OCI-M2 (cell line): ENCODE measurements around the gene WWOX.
"Not testable (repeated sequence)": the region's sequence is repeated elsewhere in the genome, so short reads cannot be mapped to it uniquely, and the experiment has no call there.

Experiments used
- DNase-seq: peaks from one replicate; lab custom pipeline; 2025; ENCODE audit not compliant: unreplicated experiment; lab: John Stamatoyannopoulos, UW

The WWOX gene

DNA sequence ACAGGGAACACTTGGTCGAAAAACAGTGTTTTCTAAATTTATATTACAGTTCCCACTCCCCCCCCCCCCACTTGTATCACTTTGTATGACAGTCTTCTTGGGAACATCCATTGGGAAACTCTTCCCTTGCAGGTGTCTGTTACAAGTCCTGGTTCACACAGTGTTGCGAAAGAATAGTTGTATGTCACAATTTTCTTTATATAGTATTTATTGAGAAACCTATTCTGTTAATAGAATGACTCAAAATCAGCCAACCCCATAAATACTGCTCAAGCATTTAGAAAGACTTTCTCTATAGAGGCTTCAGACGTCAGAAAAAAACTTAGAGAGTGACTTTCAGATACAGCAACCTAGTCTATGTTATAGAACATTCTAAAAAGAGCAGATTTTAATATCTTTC lies 414.4 kb downstream of the WWOX start:
- DNase-seq, result no peak

DNA sequence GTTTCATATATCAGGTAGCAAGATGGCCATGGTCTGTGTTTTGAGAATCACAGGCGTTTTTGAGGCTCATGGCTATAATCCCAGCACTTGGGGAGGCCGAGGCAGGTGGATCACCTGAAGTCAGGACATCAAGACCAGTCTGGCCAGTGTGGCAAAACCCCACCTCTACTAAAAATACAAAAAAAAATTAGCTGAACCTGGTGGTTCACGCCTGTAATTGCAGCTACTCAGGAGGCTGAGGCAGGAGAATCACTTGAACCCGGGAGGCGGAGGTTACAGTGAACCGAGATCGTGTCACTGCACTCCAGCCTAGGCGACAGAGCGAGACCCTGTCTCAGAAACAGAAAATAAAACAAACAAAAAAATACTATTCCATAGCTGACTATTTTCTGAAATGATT lies 415.4 kb downstream of the WWOX start:
- not testable (repeated sequence) for DNase-seq

DNA sequence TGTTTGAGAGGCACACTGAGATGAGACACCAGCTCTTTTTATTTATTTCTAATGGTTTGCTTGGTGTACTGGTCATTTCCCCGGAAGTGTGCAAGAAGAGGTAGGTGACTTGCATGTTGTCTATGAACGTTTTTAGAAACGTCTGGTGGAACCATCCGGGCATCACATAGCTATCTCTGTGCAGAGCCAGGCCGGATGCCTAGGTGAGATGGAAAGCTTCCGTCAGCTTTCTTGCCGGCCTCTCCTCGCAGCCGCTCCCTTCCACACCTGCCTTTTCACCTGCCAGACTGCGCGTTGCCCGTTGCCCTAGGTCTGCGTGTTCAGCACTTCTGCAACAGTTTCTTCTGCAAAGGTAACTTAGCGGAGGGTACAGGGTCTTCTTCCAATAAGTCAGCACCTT lies 416.0 kb downstream of the WWOX start:
- DNase-seq, result no peak

DNA sequence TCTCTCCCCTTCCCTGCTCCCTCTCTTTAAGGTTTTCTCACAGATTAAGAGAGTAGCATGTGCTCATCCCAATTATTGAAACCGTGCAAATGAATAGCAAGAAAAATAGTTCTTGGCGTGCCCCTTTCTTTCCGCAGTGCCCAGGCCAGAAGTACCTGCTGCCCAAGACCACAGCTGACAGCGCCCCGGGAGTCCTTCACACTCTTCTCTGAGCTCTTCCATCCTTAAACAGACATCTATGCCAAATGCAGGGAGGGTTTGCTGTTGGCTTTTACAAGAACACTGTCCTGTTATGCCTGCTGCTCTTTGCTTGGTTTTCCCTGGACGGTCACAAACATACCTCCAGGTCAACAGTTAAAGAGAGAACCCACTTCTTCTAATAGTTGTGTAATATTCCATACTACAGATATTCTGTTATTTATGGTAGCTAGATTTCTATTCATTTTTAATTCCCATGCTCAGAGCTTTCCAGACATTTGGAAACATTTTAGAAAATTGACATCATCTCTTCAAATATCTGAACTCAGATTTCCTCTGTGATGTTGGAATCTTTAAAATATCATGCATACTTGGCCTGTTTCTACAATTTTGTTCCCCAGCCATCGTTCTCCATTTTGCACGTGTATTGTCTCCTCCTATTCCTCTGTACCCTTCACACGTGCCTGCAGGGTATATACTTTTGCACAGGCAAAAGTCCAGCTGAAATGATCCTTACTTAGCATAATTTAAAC lies 416.7 kb downstream of the WWOX start:
- DNase-seq, result no peak

DNA sequence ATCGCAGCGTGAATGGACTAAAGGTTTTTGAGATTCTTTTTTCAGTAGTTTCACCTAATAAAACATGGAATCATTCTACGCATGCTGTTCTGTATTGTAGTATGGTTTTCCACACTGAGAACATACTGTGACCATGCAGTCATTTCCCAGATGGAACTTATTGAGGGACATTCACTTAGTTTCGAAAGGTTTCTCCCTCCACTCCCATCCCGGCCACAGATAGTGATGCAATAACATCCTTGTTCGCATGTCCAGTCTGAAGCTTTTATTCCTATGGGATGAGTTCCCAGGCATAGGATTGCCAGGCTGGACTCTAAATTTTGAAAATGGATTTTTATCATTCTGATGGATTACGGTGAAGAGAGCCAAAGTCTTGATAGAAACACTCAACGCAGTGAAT lies 420.4 kb downstream of the WWOX start:
- DNase-seq, result no peak

DNA sequence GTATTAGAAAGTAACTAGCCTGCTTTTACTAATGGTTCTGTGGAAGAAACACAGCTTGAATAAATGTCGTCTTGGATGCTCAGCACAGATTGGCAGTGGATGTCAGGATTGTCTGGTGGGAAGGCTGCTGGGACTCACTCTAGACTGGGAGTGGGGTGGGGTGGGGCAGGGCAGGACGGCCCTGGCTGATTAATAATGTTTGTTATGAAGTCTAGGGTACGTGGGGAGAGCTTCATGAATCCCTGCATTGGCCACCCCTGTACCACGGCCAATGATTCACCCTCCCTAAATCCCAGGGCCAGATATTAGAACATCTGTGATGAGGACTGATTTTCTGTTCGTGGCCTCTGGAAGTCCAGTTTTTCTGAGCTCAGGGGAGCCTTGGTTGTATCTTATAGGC lies 421.0 kb downstream of the WWOX start:
- DNase-seq, result no peak

DNA sequence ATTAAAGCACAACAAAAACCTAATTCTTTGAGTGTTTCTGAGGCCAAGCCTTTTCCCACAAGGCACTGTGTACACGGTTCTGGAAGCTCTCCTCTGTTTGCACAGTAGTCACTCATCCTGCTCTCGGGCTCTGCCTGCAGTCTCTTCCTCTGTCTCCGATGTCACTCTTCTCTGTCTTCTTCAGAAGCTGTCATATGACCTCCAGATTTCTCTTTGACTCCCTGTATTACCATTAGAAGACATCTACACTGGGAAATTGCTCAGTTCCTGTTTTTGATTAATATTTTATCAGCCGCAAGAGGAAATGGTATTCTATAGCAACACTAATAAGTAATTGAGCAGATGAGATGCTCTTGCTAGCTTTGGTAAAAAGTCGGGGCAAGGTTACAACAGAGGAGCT lies 422.9 kb downstream of the WWOX start:
- DNase-seq, result no peak

DNA sequence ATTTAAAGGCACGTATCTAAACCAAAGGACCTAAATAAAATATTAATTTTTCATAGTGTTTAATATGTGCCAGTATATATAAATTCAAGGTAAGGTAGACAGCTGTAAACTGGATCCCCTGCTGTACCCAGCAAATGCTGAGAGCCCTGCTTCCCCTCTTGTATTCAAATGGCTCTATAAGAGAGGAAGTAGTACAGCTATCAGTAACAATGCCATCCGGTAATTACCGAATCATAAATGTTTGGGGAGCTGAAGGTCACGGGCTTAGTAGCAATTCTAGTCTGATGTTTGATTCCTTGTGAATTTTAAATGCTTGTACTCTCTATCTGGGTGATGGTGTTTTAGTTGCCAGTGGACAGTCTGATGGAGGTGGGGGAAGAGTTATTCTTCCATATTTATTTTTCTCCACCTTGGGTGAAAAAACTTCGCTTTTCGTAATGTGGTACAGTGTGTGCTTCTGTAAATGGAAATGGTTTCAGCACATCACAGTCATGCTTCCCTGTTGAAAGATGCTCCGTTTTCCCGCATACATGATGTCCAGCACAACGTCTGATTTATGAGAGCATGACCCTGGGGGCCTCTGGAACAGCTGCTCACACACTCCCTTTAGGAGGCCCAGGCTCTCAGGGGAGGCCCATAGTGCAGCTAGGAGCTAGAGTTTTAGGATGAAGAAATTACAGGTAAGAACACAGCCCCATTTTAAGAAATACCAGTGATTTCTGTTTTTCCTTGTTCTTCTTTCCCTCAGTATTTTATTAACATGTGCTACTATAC lies 423.9 kb downstream of the WWOX start:
- no peak for DNase-seq

DNA sequence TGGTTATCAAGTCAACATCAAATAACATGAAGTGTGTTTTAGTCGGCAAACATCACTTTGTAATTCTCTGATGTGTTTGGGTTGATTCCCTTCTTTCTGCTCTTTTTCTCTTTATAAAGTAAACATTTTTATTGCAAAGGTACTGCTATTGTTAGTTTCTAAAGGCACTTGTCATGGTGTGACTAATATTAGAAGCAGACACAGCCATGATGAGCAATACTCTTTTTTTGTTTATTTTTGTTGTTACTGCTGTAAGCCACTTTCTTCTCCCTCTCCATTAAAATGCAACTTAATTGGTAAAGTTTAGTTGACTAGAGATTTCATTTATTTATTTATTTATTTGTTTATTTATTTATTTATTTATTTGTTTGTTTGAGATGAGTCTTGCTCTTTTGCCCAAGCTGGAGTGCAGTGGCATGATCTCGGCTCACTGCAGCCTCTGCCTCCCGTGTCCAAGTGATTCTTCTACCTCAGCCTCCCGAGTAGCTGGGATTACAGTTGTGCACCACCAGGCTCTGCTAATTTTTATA lies 424.7 kb downstream of the WWOX start:
- DNase-seq, result no peak

DNA sequence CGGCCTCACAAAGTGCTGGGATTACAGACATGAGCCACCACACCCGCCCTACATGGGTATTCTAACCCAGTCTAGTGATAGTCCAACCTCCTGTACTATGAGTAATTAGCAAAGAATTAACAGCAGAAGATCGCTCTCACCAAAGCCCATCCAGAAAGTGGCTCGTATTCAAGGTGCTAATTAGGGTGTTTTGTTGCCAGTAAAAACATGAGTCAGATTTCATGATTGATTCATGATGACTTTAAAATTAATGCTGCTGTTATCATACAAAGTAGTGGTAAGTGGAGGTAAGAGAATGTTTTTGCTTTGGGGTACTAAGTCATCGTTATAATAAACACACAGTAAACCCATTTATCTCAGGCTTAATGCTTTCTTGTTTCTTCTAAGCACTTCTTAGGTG lies 428.8 kb downstream of the WWOX start:
- DNase-seq, result no peak

DNA sequence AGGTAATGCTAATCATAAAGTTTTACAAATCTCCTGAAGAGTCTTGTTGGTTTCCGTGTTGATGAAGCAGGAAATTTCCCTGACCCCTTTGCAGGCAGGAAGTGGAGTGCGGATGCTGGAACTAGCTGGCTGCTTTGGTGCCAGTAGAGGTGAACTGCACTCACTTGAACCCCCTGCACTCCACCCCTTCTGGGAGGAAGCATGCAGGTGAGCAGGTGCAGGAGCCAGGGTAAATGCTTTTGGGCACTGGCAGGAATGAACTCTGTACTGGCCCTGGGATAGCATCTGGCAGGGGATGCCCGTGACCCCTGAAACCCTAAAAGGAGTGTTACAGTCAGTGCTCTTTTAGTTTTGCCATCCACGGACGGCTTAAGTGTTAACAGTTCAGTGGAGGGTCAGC lies 430.4 kb downstream of the WWOX start:
- DNase-seq, result no peak

DNA sequence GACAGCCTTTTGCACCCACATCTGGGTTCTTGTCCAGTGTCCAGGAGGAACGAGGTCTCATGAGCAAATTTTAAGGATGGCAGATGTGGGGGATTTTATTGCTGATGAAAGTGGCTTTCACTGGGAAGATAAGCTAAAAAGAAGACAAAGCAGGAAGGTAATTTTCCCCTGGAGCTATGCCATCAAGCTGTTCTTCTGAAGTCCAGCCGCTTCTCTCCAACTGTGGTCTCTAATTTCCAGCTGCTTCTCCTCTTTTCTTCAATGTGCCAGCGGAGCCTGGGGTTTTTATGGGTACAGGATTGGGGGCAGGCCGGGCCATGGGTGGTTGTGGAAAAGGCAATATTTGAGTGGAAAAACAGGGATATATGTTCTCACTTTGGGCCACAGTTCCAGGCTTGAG lies 430.8 kb downstream of the WWOX start:
- no peak for DNase-seq

DNA sequence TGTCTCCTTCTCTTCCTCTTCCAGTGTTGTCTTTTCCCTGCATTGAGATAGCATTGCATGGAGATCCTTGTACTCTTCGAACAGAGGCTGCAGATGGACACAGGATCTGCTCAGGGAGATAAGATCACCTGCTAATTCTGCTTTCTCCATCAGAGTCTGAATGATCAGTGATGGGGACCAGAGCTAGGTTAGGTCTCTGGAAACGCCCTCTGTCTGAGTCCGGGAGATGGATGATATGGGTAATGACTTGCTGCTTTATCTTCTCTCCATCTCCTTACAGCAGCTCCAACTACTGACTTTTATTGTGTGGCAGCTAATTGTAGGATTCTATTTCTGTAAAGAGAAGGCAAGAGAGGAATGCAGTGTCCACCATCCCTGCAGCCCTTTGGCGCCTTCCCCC lies 435.6 kb downstream of the WWOX start:
- DNase-seq, result no peak

DNA sequence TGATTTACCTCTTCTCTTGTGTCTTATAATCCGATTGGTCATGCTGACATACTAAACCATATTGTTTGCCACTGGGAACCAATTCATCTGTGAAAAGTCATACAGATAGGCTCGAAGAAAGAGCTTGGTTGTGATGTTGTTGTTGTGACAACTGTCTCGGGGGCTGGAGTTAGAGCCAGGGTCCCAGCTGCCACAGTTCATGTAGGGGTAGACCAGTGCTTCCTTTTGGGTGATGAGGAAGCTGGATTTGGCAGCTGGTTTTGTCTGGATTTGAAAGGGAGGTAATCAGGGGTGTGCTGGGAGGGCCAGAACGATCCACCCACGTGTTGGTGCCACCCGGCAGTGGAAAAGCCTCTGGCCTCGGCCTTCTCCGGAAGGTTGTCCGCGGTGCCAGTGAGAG lies 438.1 kb downstream of the WWOX start:
- no peak for DNase-seq

DNA sequence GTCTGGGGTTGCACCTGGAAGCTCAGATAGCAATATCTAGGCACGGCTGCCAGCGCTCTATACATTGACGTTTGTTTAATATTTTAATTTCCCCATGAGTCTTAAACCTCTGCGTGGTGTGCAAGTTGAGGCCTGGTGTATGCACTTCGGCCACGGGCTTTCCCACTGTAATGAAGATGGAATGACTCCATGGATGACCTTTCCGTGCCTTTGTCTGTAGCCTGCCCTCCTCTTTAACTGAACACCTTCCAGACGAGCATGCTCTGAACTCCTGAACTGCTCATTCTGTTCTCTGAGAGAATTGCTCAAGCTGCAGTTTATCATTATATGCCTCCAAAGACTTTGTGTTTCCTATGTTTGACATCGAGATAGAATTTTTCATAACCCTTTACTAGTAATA lies 438.8 kb downstream of the WWOX start:
- no peak for DNase-seq

DNA sequence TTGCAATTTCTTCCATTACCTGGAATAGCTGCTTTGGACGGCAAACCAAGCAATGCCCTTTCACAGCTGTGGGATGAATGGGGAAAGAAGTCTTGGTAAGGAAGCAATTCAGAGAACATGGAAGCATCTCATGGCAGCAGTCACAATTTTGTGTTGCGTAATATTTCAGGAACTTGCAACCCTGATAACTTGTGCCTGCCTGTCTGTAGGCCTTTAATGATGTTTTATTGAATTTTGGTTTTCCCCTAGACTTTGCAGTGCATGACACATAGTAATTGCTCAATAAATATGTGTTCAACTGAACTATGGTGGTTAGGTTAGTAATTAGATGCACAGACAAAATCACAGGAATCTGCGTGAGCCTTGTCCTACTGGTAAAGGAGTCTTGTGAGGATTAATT lies 439.5 kb downstream of the WWOX start:
- DNase-seq, result no peak

DNA sequence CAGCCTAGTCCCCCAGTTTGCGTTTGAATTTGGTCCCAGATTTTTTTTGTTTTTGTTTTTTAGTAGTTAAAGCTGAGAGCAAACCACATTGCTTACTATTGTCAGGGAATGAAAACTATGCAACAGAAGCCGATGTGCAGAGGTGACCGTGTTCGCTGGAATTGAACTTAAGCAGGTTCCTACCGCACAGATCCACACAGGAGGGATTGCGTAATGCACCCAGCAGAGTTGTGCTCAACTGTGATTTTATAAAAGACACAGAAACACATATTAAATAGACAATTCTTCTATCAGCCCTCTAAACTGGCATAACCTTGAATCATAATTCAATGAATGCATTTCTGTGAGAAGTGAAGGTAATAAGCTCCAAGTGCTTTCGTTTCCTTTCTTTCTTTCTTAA lies 443.0 kb downstream of the WWOX start:
- DNase-seq, result no peak

DNA sequence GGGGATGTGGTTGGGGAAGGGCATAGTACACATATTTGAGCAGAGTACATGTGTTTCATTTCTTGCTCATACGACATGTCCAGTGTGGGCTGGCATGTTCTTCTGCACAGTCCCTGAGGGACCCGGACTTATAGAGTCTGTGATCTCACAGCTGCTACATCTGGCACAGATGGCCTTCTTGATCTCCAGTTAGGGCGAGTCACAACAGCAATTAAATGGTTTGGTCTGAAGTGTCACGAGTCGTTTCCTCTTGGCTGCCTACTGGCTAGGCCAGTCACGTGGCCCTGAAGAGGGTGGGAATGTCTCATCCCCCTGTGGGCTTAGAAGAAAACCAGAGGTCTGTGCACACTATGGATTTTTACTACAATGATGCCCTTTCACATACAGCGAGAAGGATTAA lies 443.6 kb downstream of the WWOX start:
- no peak for DNase-seq

DNA sequence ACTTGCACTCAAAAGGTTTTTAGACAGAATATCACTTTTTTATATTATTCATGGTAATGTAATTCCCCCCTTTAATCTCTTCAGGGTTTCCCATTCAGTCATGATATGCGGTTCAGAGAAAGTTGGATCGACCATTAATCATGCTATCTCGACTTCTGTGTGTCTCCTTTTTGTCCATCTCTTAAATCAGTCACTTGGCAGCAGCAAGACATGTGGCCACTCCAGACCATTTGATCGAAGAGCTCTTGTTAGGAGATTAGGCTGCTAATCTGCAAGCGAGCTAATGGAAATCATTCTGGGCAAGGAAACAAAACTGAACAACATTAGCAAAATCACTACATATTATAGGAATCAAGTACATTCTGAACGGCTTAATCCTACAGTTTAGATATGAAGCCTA lies 449.9 kb downstream of the WWOX start:
- no peak for DNase-seq

DNA sequence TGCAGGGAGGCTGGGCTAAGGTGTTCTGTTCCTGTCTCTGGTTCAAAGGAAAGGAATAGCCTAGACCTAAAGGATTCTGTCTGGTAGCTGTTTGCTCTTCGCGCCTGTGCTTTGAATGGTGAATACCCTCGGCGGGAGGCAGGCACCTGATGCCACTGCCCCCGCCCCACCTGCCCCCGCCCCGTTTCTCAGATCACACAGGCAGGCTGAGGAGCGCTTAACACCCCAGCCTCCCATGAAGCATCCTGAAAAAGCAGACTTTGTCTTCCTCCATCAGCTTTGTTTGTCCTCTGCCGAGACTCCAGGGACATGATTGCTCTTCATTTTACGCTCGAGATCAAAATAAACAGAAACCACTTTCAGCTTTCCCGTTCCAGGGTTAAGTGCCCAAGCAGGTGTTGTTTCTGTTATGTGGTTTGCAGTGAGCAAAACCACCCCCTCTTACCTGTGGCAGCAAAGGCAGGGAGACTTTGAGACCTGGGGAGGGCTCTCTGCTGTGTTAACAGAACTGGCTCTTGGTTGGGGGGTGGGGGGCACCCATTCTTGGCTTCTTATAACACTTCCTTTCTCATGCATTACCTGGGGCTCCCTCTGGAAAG lies 452.1 kb downstream of the WWOX start:
- DNase-seq, result no peak

DNA sequence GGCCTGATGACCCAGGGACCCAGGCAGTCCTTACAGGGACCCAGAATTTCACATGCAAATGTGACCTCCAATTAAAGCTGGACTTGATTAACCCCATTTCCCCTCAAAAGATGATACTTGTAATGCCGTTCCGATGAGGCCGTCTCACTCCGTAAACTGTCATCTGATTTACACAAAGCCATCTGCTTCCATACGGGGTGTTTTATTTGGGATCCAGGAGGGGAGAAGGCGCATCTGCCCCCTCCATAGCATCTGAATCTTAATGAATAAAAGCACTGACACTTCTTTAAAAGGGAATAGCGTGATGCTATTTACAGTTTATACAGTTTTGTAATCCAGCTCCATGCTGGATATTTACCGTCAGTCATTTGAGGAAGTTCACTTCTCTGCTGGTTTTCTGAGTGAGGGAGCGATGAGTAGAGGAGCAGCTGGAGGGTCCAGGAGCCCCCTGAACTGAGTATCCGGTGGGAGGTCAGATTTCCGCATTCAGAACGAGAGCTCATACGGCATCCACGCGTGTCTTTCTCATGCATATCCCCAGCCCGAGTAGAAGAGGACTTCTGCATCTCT lies 452.7 kb downstream of the WWOX start:
- DNase-seq, result no peak

DNA sequence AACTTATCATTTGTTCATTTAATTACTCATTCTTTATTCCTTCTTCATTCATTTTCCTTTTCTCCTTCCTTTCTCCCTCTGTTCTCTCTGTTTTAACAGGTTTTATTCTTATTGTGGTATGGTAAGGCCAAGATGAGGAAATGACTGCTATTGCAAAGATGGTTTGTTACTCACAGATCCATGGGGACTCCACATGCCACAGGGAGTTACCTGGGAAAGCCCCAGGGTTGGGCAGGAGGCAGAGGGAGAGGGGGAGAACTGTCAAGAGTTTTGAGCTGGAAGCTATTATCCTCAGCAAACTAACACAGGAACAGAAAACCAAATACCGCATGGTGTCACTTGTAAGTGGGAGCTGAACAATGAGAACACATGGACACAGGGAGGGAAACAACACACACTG lies 453.3 kb downstream of the WWOX start:
- DNase-seq, result no peak
